Measurements from ENCODE around the gene ANAPC15. TPM values are rescaled to one million over a fixed set of nuclear protein-coding genes. Genes with fewer than 3 reads are reported as not detected.

ANAPC15 gene
- polyA plus RNA-seq, 1 of the 3 experiments (the other 2 are of a cell fraction), result 92.3 TPM

DNA sequence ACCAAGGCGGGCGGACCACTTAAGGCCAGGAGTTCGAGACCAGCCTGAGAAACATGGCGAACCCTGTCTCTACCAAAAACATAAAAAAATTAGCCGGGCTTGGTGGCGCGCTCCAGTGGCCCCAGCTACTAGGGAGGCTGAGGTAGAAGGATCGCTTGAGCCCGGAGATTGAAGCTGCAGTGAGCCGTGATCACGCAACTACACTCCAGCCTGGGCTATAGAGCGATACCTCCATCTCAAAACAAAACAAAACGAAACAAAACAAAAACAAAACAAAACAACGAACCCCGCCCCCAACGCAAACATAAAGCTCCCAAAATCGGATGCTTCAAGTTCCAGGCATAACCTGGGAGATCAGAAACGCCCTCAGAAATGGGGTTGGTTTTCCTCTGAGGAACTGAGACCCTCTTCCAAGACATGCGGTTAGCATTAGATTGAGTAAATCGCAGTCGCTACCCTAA lies 31.3 kb downstream of the ANAPC15 start:
- CTCF ChIA-PET, result interaction anchor here (0.8 to 7.8 kb wide), 6 partner anchors 10 to 350 kb away, joined by 3 to 99 read pairs (median 5); no protein-coding TSS in a partner anchor
- no peak for TF ChIP-seq SMC3 (IDR thresholded peaks at IDR 0.05; ENCODE audit: low read depth, low read length)
- TF ChIP-seq POLR2AphosphoS5 (IDR thresholded peaks at IDR 0.05; ENCODE audit: low read depth, low read length), result no peak
- TF ChIP-seq, protein P1, sequence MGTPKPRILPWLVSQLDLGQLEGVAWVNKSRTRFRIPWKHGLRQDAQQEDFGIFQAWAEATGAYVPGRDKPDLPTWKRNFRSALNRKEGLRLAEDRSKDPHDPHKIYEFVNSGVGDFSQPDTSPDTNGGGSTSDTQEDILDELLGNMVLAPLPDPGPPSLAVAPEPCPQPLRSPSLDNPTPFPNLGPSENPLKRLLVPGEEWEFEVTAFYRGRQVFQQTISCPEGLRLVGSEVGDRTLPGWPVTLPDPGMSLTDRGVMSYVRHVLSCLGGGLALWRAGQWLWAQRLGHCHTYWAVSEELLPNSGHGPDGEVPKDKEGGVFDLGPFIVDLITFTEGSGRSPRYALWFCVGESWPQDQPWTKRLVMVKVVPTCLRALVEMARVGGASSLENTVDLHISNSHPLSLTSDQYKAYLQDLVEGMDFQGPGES (IDR thresholded peaks at IDR 0.05; ENCODE audit: low read depth, low read length), result no peak
- no peak for TF ChIP-seq YY1 (IDR thresholded peaks at IDR 0.05; ENCODE audit: low read depth)
- TF ChIP-seq FOXM1 (IDR thresholded peaks at IDR 0.05; ENCODE audit: low read depth), result no peak
- no peak for TF ChIP-seq ELF1 (IDR thresholded peaks at IDR 0.05)
- no peak for TF ChIP-seq NFIC (IDR thresholded peaks at IDR 0.05; ENCODE audit: borderline replicate concordance)
- no peak for TF ChIP-seq RCOR1 (IDR thresholded peaks at IDR 0.05; ENCODE audit: low read length)
- TF ChIP-seq TEAD4 (IDR thresholded peaks at IDR 0.05; ENCODE audit: borderline replicate concordance, insufficient read depth), result no peak
- TF ChIP-seq GATA2 (CRISPR knock-in tag; IDR thresholded peaks at IDR 0.05), result no peak
- no peak for TF ChIP-seq TCF12 (IDR thresholded peaks at IDR 0.05)
- no peak for TF ChIP-seq JUND (IDR thresholded peaks at IDR 0.05)
- no peak for TF ChIP-seq EZH2phosphoT487 (IDR thresholded peaks at IDR 0.05; ENCODE audit: borderline replicate concordance, low read depth)
- TF ChIP-seq RXRA (IDR thresholded peaks at IDR 0.05; ENCODE audit: borderline replicate concordance, low read depth), result no peak
- TF ChIP-seq, protein P2, sequence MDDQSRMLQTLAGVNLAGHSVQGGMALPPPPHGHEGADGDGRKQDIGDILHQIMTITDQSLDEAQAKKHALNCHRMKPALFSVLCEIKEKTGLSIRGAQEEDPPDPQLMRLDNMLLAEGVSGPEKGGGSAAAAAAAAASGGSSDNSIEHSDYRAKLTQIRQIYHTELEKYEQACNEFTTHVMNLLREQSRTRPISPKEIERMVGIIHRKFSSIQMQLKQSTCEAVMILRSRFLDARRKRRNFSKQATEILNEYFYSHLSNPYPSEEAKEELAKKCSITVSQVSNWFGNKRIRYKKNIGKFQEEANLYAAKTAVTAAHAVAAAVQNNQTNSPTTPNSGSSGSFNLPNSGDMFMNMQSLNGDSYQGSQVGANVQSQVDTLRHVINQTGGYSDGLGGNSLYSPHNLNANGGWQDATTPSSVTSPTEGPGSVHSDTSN (IDR thresholded peaks at IDR 0.05), result no peak
- TF ChIP-seq, protein P3, sequence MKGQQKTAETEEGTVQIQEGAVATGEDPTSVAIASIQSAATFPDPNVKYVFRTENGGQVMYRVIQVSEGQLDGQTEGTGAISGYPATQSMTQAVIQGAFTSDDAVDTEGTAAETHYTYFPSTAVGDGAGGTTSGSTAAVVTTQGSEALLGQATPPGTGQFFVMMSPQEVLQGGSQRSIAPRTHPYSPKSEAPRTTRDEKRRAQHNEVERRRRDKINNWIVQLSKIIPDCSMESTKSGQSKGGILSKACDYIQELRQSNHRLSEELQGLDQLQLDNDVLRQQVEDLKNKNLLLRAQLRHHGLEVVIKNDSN (IDR thresholded peaks at IDR 0.05; ENCODE audit: borderline replicate concordance, low read depth), result no peak
- TF ChIP-seq, protein P4, sequence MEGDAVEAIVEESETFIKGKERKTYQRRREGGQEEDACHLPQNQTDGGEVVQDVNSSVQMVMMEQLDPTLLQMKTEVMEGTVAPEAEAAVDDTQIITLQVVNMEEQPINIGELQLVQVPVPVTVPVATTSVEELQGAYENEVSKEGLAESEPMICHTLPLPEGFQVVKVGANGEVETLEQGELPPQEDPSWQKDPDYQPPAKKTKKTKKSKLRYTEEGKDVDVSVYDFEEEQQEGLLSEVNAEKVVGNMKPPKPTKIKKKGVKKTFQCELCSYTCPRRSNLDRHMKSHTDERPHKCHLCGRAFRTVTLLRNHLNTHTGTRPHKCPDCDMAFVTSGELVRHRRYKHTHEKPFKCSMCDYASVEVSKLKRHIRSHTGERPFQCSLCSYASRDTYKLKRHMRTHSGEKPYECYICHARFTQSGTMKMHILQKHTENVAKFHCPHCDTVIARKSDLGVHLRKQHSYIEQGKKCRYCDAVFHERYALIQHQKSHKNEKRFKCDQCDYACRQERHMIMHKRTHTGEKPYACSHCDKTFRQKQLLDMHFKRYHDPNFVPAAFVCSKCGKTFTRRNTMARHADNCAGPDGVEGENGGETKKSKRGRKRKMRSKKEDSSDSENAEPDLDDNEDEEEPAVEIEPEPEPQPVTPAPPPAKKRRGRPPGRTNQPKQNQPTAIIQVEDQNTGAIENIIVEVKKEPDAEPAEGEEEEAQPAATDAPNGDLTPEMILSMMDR (IDR thresholded peaks at IDR 0.05), result no peak
- no peak for TF ChIP-seq FOSL2 (IDR thresholded peaks at IDR 0.05; ENCODE audit: borderline replicate concordance, low read depth)
- no peak for TF ChIP-seq CHD2 (IDR thresholded peaks at IDR 0.05; ENCODE audit: low read length, partially characterized antibody)
- TF ChIP-seq TAF1 (IDR thresholded peaks at IDR 0.05; ENCODE audit: borderline replicate concordance, low read depth, low read length), result no peak
- H3K27me3 ChIP-seq (ENCODE audit: insufficient read depth), result no peaks in the 10 kb centered on the region
- no peaks in the 10 kb centered on the region for H3K9me2 ChIP-seq
- no peaks in the 10 kb centered on the region for H3K9me3 ChIP-seq
- H3F3A ChIP-seq (replicated peaks; ENCODE audit: insufficient read depth), result no peaks in the 10 kb centered on the region
- H3K36me3 ChIP-seq (replicated peaks in 1 of 2; ENCODE audit: control insufficient read depth in 1 of 2, insufficient read depth in 2 of 2, low read length in 1 of 2), result peaks cover 0 to 6% of the 10 kb centered on the region in 2 experiments
- DNase-seq, result no peak
- H3K27ac ChIP-seq (ENCODE audit: low read depth in 2 of 2, low read length in 1 of 2), result peak overlapping the region; percentile 88
- POLR2A ChIA-PET, result interaction anchor here (0.6 to 1.6 kb wide), 3 partner anchors 10 to 53 kb away, joined by 3 to 6 read pairs (median 3); no protein-coding TSS in a partner anchor
- peak overlapping the region; percentile 61 to 78 for H3K4me3 ChIP-seq (ENCODE audit: low read depth in 2 of 2, low read length in 1 of 2)
- peak overlapping the region; percentile 78 for H3K4me2 ChIP-seq
- peaks cover 8 to 23% of the 10 kb centered on the region in 2 experiments; a peak in 3 of 4 replicates for H3K4me1 ChIP-seq (ENCODE audit: control insufficient read depth in 1 of 2, insufficient read depth in 2 of 2, low read depth in 1 of 2, low read length in 1 of 2)
- WGBS (ENCODE audit: low lambda C conversion rate), result 66% methylated on average over 21 of the region's 21 CpGs
- peak overlapping the region; percentile 88; the same call in 1 of the 2 replicates for H2AFZ ChIP-seq (ENCODE audit: low read depth)
- H3K9ac ChIP-seq, result peak overlapping the region; percentile 74
- peaks cover 40% of the 10 kb centered on the region for H3K79me2 ChIP-seq (ENCODE audit: insufficient read depth)
- H4K20me1 ChIP-seq (ENCODE audit: insufficient read depth), result no peaks in the 10 kb centered on the region
